ENCODE measurements around the gene VTI1A.

Gene VTI1A

GRCh38 chr10:112793202-112793921 is 346.3 kb downstream of the VTI1A start:
- no peak for DNase-seq

GRCh38 chr10:112794201-112794600 is 347.2 kb downstream of the VTI1A start:
- no peak for DNase-seq

GRCh38 chr10:112795067-112795466 is 348.1 kb downstream of the VTI1A start:
- no peak for DNase-seq

- no peak for DNase-seq
These were observed 350.2 kb downstream of the VTI1A start for GRCh38 chr10:112797197-112797596.

GRCh38 chr10:112797855-112798254 is 350.8 kb downstream of the VTI1A start:
- no peak for DNase-seq

GRCh38 chr10:112799038-112799437 is 352.0 kb downstream of the VTI1A start:
- no peak for DNase-seq

- DNase-seq: no peak
These were observed 352.9 kb downstream of the VTI1A start for GRCh38 chr10:112799726-112800510.

GRCh38 chr10:112801004-112801403 is 354.0 kb downstream of the VTI1A start:
- DNase-seq: no peak

GRCh38 chr10:112801748-112802147 is 354.7 kb downstream of the VTI1A start:
- no peak for DNase-seq

- DNase-seq: no peak
These were observed 355.5 kb downstream of the VTI1A start for GRCh38 chr10:112802411-112803022.

GRCh38 chr10:112803961-112804401 is 357.0 kb downstream of the VTI1A start:
- DNase-seq: no peak

GRCh38 chr10:112805254-112805590 is 358.2 kb downstream of the VTI1A start:
- no peak for DNase-seq

- DNase-seq: no peak
These were observed 358.7 kb downstream of the VTI1A start for GRCh38 chr10:112805701-112806100.

- DNase-seq: no peak
These were observed 360.0 kb downstream of the VTI1A start for GRCh38 chr10:112807013-112807412.

- no peak for DNase-seq
These were observed 362.7 kb downstream of the VTI1A start for GRCh38 chr10:112809736-112810135.

- no peak for DNase-seq
These were observed 363.7 kb downstream of the VTI1A start for GRCh38 chr10:112810711-112811151.

GRCh38 chr10:112811741-112812551 is 364.9 kb downstream of the VTI1A start:
- no peak for DNase-seq

GRCh38 chr10:112812586-112812985 is 365.6 kb downstream of the VTI1A start:
- no peak for DNase-seq

GRCh38 chr10:112813866-112814591 is 367.0 kb downstream of the VTI1A start:
- no peak for DNase-seq

- DNase-seq: no peak
These were observed 368.4 kb downstream of the VTI1A start for GRCh38 chr10:112815269-112816032.

GRCh38 chr10:112816033-112816430 is 369.0 kb downstream of the VTI1A start:
- DNase-seq: no peak

- DNase-seq: no peak
These were observed 369.9 kb downstream of the VTI1A start for GRCh38 chr10:112816891-112817290.
